Effector CD4-positive, alpha-beta T cell (primary cell): ENCODE data around the gene MYO1B.

ENCODE experiments used
- DNase-seq: peaks from one replicate; pipeline ENCODE4 v3.0.0-alpha.2; 2020

Gene MYO1B

DNA sequence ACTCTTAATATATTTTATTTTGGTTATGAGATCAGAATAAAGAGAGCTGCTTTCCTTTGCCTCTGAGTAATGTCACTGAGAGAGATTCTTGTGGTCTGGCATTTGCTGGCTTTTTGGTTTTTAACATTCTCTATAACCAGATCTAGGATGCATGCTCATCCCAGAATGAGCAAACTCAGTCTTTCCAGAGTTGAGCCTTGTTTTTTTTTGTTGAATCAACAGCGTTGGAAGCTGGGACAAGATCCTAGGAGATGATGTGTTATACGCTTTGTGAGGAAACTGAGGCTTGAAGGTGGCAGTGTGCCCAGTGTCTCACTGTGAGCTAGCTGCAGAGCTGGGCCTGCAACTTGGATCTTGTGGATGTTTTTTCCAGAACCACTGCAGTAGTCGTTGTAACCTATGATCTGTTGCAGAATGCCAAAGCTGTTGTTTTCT lies 19.5 kb downstream of the MYO1B start:
- DNase-seq: no peak

DNA sequence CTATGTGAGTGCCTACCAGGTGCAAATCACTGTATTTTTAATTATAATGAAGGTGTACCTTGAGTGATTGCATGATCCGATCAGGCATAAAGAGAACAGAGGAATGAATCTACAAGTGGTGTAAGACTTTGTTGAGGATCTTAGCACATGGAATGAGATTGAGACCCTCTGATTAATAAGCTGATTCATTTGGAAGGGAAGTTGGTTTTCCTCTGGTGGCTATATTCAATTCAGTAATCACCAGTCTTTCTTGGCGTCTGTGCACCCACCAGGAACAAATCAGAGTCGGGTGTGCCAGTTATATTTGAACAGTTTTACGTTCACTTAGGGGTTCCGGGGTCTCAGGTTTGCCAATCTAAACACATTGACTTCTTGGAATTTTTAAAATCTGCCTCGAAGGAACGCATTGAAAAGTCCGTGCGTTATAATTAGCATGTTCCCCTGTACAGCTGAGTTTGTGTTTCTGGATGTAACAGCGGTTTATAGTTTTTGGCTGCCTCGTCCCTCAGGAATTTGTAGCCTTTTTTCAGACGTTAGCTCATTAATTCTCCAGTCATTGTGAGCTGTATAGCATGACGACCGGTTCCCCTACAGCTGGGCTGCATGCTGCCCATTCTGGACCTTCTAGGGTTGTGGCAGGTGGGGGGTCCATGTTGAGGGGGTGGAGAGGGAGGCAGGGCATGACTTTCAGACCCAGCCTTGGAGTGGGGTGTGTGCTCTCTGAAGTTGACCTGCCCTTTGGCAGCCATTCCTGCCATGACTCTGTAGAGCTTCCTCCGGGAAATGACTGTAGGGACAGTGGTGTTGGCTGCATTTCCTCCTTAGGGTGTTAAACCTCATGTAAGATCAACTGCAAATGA lies 20.3 kb downstream of the MYO1B start:
- DNase-seq: no peak

DNA sequence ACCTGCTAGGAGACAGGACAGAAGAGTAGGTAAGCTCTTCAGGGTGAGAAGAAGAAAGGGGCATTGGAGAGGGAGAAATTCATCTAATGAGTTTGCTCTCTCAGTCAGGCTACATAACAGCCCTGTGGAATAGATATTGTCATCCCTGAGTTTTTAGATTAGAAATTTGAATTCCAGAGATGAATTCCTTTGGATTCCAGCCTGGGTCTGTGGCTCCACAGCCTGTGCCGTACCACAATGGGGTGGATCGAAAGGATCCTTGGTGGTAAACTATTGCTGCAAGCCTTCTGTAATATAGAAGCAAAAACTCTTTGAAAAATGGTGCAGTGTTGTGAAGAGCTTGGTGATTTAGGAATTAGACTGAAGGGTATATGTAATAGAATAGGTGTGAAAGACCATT lies 21.0 kb downstream of the MYO1B start:
- no peak for DNase-seq

DNA sequence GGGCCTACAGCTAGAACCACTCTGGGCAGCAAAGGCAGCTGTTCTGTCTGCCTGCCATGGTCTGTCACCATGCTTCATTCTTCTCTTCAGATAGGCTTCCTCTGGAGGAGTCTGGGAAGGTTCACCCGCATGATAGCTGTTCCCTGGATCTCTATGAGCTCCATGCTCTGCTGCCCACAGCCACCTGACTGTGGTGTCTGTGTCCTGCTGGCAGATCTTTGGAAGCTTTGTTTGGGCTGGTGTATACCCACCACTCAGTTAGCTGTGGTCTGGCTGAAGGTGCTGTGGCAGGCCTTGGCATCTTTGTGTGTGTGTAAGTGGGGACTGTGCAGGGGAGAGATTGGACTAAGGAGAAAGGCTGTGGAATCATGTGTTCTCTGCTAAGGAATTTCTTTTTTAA lies 23.4 kb downstream of the MYO1B start:
- DNase-seq: no peak

DNA sequence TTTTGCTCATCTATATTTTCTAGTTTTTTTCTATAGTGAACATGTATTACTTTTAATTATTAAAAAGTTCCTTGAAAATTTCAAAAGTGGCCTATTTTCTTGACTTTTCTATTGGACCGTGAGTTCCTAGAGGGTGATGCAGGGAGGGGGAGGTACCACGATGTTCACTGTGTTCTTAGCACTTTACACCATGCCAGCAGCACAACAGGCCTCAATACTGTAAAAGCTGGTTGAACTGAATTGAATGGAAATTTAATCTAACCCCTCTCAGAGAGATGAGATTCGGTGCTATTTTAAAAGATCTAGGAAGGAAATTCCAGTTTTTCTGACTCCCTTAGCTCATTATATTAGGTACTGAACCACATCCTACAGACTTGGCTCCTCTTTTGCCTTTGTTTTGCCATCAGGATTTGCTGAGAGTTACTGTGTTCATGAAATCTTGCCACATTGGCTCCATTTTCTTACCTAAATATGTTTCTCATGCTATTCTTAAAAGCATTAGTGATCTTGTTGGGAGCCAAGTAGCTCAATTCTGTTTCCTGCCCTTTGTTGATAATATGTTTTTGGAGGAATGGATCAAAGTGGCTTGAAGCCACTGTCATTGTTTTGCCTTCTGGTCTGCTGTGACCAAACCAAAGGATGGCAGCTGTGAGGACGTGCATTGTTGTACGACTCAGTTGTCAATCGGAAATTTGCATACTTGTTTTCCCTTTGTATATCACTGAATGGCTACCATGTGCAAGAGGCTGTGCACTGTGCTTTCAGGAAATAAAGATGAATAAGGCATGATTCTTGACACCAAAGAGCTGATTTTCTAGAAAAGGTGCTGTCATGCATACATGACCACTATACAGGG lies 25.3 kb downstream of the MYO1B start:
- DNase-seq: no peak

DNA sequence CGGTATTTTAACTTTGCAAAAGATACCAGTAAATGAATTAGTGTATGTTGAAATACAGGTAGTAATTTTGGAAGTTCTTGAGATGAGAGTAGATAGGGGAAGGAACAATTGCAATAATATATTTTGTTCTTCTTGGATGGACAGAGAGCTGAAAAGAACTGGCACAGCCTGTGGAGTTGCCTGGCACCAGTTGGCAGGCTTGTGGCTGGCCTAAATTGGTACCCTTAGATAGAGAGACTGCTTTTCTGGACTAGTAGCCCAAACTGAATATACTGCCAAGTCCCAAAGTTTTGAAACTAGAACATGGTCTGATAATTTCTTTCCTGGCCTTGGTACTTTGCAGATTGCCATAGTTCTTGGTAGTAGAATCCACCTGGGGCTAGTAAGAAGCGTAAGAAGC lies 26.9 kb downstream of the MYO1B start:
- DNase-seq: no peak

DNA sequence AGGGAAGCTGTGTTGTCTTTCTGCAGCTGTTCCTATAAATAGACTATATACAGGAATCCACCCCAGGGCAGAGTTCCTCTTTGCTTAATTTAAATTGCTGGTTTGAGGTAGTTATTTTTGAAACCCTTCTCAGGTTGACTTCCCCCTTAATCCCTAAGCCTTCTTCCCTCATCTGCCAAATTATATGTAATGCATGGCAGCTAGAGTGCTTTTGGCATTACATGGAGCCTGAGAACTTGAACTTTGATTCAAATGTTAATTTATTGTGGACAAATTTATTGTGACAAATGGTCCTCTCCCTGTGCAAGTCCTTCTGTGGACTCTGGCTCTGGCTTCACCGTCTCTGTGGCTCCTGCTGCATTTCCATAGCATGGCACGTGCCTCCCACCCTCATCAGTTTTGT lies 29.2 kb downstream of the MYO1B start:
- no peak for DNase-seq

DNA sequence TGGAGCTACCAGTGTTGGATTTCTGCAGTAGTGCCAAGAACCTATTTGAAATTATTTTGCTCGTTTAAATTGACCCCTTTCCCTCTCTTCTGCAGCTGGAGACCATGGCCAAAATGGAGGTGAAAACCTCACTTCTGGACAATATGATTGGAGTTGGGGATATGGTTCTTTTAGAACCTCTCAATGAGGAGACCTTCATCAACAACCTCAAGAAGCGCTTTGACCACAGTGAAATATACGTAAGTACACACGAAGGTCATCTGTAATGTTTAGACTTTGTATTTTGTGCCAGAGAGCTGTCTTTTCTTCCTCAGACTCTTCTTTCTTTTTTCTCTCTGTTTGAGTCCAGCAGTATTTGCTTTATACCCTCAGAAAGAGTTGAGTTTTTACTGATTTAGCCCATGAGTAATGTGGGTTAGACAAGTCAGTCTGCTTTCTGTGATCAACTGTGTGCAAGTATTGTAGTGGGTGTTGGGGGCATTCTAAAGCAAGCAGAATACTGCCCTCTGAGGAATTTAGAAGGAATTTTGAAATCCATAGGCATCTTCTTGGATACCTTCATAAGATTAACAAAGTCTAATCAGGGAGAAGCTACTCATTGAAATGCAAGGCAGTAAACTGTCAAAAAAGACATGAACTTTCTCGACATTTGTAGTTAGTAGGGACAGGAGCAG lies 31.7 kb downstream of the MYO1B start:
- no peak for DNase-seq

DNA sequence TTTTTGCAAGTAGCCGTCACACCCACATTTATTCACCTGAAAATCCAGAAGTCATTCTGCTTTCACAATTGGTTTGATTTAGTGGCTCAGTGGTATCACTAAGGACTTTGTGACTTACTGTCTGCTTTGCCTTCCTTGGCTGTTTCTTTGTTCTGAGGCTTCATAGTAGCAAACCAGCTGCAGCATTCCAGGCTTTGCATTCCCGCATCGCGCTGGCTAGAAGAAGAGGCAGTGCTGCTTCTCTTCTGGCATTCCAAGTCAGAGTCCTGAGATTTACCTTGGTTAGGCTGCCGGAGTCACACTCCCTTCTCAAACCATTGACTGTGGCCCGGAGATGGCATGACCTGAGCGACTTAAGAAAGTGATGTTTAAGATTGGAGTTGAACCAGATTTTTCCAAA lies 35.1 kb downstream of the MYO1B start:
- DNase-seq: no peak

DNA sequence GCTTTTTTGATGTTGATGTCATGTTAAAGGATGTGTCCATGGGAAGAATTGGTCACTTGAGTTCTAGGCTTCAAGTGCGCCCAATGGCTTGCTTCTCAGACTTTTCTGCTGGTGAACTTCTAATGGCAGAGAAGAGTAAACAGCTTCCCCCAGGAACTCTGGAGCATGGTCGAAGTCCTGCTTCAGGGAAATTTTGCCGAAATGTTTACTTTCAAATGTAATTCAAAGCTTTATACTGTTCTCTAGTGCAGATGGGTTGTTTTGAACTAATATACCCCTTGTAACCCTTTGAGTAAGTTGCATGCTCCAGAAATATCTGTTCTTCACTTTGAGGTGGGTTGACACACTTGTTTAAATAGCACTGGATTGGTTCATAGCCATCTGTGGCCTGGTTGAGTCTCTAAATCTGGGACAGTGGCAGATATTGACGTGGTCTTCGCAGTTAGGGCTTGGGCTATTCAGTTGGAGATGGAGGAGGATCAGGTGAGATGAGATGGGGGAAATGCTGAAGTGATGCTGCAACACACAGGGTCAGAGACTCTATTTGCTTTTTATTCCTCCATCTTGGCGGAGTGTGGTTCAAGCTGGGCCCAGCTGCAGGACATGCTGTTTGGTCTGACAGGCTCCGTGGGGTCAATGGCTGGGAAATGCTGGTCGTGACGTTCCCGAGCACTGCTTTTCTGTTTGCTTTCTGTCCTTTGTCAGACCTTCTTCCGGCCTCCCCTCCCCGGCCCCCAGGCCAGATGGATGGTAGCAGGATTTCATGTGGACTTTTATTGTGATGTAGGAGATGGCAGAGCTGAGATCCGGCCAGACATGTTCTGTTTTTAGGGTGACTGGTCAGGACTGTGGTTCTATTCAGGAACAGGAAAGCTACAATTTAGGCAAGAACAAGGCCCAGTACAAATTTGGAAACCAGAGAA lies 35.9 kb downstream of the MYO1B start:
- no peak for DNase-seq

DNA sequence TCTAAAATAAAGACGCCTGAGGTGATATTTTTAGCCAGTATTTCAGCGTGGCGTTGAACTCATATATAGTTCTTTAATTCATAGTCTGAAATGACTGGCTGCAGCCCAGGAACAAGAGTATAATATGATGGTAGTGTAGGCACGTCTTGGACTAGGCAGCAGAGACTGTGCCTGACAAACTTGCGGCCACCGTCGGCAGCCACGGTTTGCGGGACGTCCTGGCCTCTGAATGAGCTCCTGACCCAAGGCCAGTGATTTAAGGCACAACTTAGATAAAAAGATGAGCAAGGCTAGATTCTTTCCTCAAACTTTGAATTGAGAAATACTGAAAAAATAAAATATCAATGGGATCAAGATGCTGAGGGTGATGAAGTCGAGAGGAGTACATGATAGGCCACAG lies 40.0 kb downstream of the MYO1B start:
- DNase-seq: no peak

DNA sequence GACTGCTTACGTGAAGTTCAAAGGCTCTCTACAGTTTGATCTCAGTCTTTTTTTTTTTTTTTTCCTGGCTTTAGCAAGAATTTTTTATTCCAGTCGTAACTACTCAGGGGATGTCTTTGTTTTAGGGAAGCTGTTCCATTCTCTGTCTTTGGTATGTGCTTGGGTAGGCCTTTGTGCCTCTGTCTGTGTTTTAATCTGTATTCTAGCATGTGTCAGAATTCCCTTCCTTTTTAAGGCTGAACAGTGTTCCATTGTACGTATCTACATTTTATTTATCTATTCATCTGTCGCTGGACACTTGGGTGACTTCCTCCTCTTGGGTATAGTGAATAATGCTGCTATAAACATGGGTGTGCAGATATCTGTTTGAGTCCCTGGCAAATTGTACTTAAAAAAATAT lies 42.6 kb downstream of the MYO1B start:
- DNase-seq: no peak

DNA sequence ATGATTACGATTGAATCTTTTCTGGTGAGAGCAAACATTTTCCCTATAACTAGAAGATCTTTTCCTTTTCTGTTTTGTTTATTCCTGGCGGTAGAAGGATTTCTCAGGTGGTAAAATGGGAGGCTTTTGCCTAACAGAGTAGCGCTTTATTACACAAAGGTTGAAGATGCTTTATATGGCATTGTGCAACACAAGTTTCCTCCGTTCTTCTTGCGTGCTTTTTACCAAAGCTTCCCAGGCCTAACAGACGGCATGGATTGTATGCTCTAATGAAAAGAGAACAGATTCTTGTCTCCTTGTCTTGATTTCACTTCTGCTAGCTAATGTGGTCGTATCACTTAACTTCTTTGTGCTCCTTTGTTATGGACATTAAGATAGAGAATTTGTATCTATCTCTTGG lies 43.8 kb downstream of the MYO1B start:
- no peak for DNase-seq

DNA sequence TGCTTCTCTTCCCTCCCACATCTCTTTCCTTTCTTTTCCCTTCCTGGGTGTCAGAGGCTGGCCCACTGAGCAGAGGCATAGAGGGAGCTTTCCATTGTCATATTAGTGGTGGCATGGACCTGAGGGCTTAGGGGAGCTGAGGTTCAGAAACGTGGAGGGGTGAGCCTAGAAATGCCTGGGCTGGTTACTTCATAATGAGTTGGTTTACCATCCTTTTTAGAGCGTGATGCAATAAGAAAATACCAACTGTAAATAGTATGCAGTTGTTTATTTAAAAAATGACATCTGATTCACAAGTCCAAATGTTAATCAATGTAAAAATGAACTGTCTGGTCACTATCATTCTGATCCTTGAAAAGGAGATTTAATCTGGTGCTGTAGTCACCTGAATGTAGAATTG lies 46.3 kb downstream of the MYO1B start:
- DNase-seq: no peak

DNA sequence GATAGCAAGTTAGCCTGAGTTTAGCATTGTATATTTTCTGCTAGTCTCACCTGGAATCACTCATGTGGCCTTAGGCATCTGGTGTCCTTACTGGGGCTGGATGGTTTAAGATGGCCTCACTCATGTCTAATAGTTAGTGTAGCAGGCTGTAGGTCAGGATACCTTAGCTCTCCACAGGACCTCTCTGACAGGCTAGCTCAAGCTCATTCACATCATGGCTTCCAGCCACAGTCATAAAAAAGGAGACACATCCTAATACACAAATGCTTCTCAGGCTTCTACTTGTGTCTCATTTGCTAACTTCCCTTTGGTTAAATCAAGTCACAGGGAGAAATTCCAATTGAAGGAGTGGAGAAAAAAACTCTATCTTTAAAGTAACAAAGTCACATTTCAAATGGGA lies 47.7 kb downstream of the MYO1B start:
- no peak for DNase-seq

DNA sequence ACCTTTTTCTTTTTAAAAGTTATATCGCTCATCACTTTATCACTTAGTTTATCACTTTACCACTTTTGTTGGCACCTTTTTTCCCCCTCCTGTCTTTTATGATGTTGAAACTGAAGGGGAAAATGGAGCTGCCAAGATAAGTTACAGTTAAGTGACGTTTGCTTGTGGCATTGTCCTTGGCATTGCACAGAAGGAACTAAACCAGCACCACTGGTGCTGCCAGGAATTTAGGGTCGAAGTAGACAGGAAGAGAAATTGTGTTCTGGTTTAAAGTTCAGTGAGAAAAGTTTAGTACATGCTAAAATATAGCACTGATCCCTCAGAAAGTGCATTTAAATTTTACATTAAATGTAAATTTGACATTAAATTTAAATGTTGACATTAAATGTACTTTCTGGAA lies 49.9 kb downstream of the MYO1B start:
- DNase-seq: no peak

DNA sequence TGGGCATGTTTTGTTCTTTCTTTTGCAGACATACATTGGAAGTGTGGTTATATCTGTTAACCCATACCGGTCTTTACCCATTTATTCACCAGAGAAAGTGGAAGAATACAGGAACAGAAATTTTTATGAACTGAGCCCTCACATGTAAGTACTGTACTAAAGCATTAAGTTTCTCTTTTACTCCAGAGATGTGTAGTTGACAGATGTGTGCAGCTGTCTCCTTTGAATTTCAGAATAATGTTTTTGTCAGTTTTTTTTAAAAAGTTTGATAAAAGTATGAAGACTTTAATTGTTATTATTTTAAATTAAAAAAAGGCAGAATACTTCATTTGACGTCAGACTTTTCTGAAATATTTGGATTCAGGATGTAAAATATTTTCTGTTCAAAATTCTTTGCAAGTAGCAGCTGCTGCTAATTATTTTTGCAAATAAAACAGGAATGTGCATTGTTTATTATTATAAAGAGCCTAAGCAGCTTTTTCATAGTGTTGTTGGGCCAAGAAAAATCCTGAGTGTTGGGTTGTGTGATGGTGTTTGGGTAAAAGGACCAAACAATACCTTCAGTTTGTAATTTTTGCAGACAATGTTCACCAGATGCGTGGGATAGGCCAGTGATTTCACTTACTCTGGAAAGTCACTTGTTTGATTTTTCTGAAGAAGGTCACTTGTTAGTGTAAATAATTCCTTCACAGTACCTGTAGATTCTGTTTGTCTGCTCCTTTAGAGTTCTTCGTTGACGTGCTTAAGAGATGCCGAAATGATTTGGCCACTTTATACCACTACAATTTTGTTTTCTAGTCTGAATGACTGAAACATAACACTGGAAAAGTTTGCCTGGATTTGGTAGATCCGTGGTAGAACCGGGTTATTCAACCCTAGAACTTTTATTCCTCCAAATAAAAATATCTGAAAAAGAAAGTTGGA lies 51.1 kb downstream of the MYO1B start:
- DNase-seq: no peak

DNA sequence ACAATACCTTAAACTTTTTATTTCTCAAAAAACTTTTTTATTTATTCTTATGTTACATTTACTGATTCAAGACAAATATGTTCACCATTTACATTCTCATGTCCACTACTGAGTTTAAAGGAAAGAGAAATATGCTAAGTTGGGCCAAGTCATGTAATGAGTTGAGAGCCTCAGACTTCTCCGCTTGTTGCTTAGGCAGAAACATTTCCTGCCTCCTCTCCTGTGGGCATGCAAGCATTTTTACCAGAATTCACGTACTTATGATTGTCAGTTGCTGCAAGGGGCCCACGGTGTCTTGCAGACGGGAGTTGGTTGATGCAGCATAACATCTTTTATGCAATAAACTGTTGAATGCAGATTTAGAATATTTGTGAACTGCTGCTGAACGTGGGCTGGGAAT lies 51.8 kb downstream of the MYO1B start:
- no peak for DNase-seq

DNA sequence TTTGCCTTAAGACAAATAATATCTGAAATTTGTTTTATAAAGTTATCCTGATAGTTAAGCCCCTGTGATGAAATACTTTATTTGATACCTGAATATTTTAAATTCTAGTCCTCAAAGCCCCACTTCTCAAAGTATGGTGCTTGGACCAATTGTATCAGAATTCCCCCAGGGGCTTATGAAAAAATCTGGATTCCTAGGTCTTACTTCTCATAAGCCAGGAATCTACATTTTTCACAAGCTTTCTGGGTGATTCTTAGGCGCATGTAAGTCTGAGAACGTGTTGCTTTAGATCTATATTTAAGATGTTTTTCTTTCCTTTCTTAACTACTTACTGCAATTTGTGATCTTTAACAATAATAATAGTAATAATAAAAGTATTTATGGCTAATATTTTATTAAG lies 53.1 kb downstream of the MYO1B start:
- DNase-seq: no peak

DNA sequence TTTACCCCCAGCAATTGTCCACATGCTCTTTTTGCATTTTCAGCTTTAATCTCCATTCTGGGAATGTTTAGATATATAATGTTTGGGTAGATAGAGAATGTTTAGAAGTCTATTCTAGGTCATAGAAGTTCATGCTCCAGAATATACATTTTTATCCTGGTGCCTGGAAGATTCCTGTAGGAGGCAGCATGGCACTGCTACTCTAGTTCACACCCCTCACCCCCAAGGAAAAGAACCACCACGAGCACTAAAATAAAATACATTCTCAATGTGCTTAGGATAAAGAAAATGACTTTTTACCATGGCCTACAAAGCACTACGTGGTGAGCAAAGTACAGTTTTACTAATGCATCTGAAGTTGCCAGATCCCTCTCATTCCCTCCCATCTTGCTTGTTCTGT lies 53.8 kb downstream of the MYO1B start:
- no peak for DNase-seq

DNA sequence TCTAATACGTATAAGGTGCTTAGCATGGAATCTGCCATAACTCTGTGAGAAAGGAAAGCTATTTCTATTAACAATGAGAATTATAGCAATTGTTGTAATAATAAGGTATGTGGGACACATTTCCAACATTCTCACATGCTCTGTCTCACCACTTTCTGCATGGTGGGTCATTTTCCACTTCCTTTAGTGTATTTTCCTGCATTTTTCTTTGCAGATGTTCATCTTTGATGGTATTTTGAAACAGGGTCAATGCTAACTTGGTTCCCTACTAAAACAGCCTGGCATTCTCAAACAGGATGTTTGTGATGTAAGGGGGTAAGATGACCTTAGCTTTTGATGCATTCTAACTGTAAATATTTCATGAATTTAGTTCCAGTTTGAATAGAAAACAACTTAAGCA lies 54.7 kb downstream of the MYO1B start:
- DNase-seq: no peak
